Spleen (tissue), 7 donors: ENCODE data around the gene FAM24B.

Source experiments
- CTCF ChIP-seq, 11 experiments: fragments of 200-600 bp in 7 of 11; fragments of 450-650 bp in 4 of 11; sonication (generic) in 4 of 11; IDR thresholded peaks in 8 of 11; conservative IDR thresholded peaks in 3 of 11; 1 replicate in 7 of 11; 2 replicates in 4 of 11; pipeline versions ENCODE4 v1.4.0 to v1.8.0; 2016 to 2021; ENCODE audit warnings: antibody characterized with exemption in 11 of 11, inconsistent platforms in 4 of 11, mild to moderate bottlenecking in 1 of 11
- POLR2A ChIP-seq, 3 donors: fragments of 450-650 bp; IDR thresholded peaks; one replicate each; pipeline ENCODE4 v1.5.1; 2017; ENCODE audit warnings: antibody characterized with exemption in 3 of 3, mild to moderate bottlenecking in 1 of 3
- donor health status: DM: no; HTN: no; CAD: no; lungs with moderate emphysema.
- donor health status: DM: no; HTN: no; CAD: no.
- donor health status: DM: no; HTN: no; CAD: no.

GRCh38 chr10:122822973-122823690 is 56.2 kb downstream of the FAM24B start:
- TF ChIP-seq CTCF (IDR thresholded peaks at IDR 0.05 in 8 of 11, conservative IDR thresholded peaks at IDR 0.05 in 3 of 11) (no peak), POLR2A (IDR thresholded peaks at IDR 0.05) (no peak)
